ENCODE data around the gene EAF2.
"Not testable (repeated sequence)": the region's sequence is repeated elsewhere in the genome, so short reads cannot be mapped to it uniquely, and the experiment has no call there.

Gene EAF2

DNA sequence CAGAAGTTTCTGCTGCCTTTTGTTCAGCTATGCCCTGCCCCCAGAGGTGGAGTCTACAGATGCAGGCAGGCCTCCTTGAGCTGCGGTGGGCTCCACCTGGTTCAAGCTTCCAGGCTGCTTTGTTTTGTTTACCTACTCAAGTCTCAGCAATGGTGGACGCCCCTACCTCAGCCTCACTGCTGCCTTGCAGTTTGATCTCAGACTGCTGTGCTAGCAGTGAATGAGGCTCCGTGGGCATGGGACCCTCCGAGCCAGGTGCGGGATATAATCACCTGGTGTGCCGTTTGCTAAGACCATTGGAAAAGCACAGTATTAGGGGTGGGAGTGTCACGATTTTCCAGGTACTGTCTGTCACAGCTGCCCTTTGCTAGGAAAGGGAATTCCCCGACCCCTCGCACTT, 28.2 kb downstream of the EAF2 start:
- DNase-seq (ENCODE audit: low spot score), result not testable (repeated sequence)

GRCh38 chr3:121863801-121864200, 28.8 kb downstream of the EAF2 start:
- DNase-seq (ENCODE audit: low spot score), result no peak

GRCh38 chr3:121869736-121870135, 34.7 kb downstream of the EAF2 start:
- DNase-seq (ENCODE audit: low spot score), result no peak

- DNase-seq (ENCODE audit: low spot score), result no peak
These were observed 35.7 kb downstream of the EAF2 start for GRCh38 chr3:121870717-121871116.

DNA sequence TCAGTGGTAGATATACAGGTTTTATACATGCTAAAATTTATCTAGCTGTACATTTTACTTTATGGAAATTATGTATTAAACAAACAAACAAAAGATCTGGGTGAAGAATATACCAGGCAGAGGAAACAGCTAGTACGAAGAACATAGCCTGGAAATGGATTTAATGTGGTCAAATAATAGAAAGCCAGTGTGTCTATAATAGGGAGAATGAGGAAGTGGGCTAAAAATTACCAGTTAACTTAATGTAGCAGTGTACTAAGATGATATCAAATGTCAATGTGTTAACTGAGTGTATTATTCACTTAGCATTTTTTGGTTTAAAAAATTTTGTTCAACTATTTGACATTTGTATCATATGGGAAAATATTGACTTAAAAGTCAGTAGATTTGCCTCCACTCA, 36.4 kb downstream of the EAF2 start:
- peak; percentile 15 for DNase-seq (ENCODE audit: low spot score)

DNA sequence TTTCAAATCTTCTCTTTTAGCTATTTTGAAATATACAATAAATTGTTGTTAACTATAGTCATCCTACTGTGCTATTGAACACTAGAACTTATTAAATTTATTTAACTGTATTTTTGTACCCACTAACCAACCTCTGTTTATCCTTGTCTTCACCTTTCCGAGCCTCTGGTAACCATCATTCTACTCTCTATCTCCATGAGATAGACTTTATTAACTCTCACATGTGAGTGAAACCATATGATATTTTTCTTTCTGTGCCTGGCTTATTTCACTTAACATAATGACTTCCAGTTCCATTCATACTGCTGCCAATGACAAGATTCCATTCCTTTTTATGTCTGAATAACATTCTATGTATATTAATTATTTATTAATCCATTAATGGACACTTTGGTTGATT, 43.4 kb downstream of the EAF2 start:
- DNase-seq (ENCODE audit: low spot score), result no peak

DNA sequence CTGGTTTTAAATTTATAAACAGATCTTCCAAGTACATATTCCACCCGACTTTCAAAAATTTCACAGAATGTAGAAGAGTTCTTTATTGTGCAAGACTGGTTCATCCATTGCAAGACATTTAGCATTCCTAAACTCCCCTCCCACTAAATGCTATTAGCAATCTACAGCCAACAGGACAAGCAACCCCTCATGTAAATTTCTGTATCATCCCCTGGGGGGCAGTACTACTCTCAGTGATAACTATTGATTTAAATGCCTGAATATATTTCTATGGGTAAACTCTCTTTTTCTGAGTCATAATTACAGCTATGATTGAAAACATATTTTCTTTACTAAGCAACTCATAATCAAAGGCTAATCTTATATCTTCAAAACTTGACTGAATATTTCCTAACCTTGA, 48.5 kb downstream of the EAF2 start:
- DNase-seq (ENCODE audit: low spot score), result peak; percentile 46

DNA sequence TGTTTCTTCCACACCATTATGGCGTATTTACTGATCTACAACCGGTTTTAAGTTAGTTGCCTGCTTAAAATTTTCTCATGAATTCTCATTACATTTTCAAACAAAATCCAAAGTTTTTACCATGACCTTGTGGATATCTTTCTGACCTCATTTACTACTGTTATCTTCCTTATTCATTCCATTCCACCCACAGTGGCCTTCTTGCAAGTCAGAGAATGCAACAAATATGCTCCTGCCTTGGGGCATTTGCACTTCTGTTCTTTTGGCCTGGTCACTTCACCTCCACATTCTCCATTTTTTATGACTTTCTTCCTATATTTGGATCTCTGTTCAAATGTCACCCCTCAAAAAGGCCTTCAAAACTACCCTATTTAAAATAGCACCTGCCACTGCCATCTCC, 50.4 kb downstream of the EAF2 start:
- no peak for DNase-seq (ENCODE audit: low spot score)

- DNase-seq (ENCODE audit: low spot score), result no peak
These were observed 59.4 kb downstream of the EAF2 start, which contains the start of gene SLC15A2 for GRCh38 chr3:121894301-121894990. SLC15A2 (plus strand) TSS chr3:121894401; CDS start chr3:121894477, 76 bp downstream.

- DNase-seq (ENCODE audit: low spot score), result no peak
These were observed 60.1 kb downstream of the EAF2 start for GRCh38 chr3:121895121-121895520.

DNA sequence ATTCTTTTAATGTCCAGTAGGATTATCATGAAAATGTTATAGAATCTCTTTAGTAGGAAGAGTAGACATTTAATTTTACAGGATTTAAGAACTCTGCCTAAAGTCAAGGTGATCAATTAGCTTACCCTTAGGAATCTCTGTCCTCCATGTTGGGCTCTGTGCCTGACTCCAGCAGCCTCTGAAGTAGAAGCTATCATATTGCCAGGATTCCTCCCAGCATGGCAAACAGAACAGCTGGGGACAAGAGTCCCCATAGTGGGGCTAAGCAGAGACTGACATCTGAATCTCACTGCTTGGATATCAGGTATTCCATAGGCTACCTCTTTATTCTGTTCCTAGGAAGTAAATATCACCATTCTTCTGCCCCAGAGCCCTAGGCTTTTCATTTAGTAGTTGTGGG, 60.7 kb downstream of the EAF2 start:
- DNase-seq (ENCODE audit: low spot score), result no peak

DNA sequence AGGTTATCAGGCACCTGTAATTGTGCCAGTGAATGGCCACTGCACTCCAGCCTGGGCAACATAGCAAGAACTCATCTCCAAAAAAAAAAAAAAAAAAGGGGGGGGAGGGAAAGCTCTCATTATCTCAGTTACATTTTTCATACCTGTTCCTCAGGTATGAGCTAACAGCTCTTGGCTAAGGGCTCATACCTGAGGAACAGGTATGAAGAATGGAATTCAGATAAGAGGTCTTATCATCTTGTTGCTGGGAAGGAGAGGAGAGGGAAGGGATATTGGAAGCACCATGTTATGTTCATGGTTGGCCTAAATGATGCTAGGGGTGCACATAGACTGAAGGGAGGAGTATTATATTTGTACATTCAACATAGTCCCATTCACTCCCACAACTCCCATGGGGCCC, 61.8 kb downstream of the EAF2 start:
- no peak for DNase-seq (ENCODE audit: low spot score)

- DNase-seq (ENCODE audit: low spot score), result no peak
These were observed 62.3 kb downstream of the EAF2 start for GRCh38 chr3:121897296-121897695.

- no peak for DNase-seq (ENCODE audit: low spot score)
These were observed 78.4 kb downstream of the EAF2 start for GRCh38 chr3:121913305-121913990.

DNA sequence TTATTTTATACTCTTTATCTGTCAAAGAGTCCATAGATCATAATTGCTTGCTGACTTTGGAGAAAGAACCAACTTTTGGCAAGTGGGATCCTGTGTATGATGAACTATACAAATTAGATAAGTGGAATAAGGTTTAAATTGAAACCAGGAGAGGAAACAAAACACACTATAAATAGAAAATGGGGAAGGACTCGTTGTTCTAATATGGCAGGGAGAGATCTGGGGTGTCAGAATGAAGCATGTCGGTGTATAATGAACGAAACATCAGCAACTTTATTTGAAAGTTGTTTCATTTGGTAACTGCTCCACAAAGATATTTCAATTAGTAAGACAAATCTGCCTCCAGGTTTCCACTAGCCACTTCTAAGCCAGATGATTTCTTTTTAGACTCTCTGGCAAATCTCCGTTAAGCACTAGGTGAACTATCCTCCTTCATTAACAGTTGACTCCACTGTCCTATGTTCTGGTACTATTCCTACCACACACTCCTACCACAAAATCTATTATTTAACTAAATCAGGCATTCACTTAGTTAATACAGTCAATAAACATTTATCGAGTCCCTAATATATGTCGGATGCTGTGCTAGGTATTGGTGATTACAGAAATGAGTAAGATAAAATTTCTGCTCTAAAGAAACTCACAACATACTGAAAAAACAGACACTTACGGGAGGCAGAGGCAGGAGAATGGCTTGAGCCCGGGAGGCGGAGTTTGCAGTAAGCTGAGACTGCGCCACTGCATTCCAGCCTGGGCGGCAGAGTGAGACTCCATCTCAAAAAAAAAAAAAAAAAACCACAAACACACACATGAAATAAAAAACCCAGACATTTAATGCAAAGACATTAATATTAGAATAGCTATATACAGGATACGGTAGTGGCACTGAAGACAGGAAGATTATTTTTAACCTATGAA, 79.3 kb downstream of the EAF2 start:
- no peak for DNase-seq (ENCODE audit: low spot score)

DNA sequence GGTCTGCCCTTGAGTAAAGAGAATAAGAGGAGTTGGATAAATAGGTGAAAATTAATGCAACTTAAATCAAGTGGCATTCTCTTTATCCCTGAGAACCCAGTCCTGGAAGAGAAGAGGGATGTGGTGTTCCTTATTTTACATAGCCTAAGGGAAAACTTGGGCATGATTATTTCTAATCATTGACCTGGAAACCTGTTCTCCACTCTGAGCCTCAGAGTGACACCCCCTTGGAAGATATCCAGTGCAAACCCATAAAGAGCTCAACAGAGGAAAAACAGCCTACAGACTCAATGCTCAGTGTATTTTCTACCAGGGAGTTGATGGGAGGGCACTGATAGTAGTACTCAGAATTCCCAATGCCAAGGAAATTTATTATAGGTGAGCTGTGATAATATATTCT, 81.2 kb downstream of the EAF2 start:
- no peak for DNase-seq (ENCODE audit: low spot score)

- no peak for DNase-seq (ENCODE audit: low spot score)
These were observed 83.9 kb downstream of the EAF2 start for GRCh38 chr3:121918779-121919483.

- no peak for DNase-seq (ENCODE audit: low spot score)
These were observed 89.7 kb downstream of the EAF2 start for GRCh38 chr3:121924734-121925133.

- DNase-seq (ENCODE audit: low spot score), result no peak
These were observed 91.4 kb downstream of the EAF2 start for GRCh38 chr3:121926380-121926779.
